Stimulated activated CD8-positive, alpha-beta memory T cell treated with anti-CD3 and anti-CD28 coated beads, Interleukin-15, amount 100 ng/mL, for 1 hour (primary cell): ENCODE results near the gene GPBP1.
"Not testable (repeated sequence)": the region's sequence is repeated elsewhere in the genome, so short reads cannot be mapped to it uniquely, and the experiment has no call there.

ENCODE experiments used
- DNase-seq: peaks from one replicate; pipeline ENCODE4 v3.0.0-alpha.2; 2020; ENCODE audit warnings: low read depth

The GPBP1 gene

DNA sequence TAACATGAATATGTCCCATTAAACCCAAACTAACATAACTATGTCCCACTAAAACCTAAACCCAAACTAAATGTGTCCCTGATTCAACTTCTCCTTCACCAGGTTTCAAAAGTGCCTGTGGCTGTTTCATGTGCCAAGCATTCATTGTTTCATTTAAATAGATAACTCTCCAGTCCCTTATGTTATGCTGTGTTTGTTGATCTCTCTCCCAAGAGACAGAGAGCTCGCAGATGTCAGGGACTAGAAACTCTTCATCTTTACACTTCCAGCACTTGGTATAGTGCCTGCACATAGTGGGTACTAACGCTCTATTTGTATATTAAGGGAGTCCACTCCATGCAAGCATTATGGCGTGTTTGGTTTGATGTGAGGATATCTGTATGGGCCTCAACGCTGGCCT, 118.0 kb downstream of the GPBP1 start:
- DNase-seq, result no peak

- DNase-seq, result no peak
Observed at GRCh38 chr5:57292336-57292735, 118.5 kb downstream of the GPBP1 start.

GRCh38 chr5:57298295-57298984, 124.6 kb downstream of the GPBP1 start:
- DNase-seq, result peak; percentile 81

DNA sequence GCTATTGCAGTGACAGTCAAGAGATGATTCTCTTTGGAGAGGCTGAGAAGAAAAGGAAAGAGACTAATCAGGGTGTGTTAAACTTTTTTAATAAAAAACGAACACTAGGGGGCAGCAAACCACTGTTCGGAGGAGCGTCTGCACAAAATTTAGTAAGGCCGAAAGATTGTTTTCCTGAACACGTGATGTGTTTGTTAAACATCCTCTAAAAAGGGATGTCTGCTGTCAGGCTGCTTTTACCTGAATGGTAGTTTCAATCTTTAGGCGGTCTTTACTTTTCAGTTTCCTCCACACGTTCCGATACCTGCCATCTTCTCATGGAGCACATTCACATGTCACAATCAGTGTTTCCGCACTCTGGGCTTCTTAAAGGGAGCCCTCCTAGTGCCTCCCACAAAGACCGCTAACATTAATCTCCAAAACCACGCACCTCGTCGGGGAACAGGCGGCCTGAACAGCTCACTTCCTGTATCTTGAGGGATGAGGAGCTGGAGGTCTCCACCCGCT, 125.2 kb downstream of the GPBP1 start:
- DNase-seq, result no peak

GRCh38 chr5:57299986-57300385, 126.1 kb downstream of the GPBP1 start:
- no peak for DNase-seq

- no peak for DNase-seq
Observed at GRCh38 chr5:57302164-57302563, 128.3 kb downstream of the GPBP1 start.

DNA sequence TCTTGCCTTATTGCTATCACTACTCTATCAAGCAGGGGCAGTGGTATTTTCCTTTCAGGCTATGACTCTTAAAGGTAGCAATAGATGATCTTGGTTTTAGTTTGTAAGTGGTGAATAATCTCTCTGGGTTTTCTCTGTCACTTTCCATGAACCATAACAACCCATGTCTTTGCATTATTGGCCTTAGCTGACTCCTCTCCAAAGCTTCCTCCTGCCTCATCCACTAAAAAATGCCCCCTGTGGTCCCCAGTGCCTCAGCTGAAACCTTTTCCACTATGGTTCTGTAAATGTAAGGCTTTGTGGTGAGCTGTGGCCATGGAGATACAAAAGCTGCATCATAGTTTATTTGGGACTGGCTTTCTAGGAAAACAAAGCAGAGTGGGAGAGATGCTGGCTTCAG, 128.8 kb downstream of the GPBP1 start:
- no peak for DNase-seq

GRCh38 chr5:57303985-57304384, 130.1 kb downstream of the GPBP1 start:
- DNase-seq, result no peak

DNA sequence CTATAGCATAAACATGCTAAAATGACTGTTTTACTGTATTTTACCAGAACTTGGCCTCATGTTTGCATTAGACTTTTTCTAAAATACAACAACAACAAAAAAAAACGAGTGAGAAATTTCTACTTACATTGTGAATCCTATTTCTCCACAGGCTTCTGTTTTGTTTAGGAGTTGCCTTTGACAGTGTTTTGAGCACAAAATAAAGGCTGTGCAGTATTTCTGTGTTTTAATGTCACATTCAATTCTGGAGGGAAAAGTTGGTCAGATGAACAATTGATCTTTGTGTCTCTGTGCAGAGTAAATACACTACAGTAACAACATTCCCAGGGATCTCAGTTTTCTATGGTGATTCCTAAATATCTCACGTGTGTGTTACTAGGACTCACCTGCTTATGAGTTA, 131.1 kb downstream of the GPBP1 start:
- no peak for DNase-seq

GRCh38 chr5:57306359-57306758, 132.5 kb downstream of the GPBP1 start:
- DNase-seq, result no peak

- no peak for DNase-seq
Observed at GRCh38 chr5:57307516-57307915, 133.7 kb downstream of the GPBP1 start.

- not testable (repeated sequence) for DNase-seq
Observed at GRCh38 chr5:57309022-57309421, 135.2 kb downstream of the GPBP1 start.

DNA sequence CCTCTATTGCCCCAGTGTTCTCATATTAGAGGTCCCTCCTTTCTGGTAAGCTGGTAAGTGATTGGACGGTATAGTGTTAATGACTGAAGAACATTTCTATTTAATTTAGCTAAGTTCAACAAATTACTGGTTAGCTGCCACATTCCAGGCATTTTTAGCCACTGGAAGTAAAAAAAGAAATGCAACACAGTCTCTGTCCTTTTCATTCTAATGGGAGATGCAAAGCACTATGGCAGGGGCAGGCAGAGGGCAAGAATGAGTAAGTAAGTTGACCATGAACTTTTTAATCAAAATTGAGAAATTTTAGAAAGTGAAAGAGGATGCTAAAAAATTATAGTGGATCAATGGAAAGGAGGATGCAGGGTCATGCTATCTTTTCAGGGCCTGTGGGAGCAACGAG, 137.4 kb downstream of the GPBP1 start:
- no peak for DNase-seq

DNA sequence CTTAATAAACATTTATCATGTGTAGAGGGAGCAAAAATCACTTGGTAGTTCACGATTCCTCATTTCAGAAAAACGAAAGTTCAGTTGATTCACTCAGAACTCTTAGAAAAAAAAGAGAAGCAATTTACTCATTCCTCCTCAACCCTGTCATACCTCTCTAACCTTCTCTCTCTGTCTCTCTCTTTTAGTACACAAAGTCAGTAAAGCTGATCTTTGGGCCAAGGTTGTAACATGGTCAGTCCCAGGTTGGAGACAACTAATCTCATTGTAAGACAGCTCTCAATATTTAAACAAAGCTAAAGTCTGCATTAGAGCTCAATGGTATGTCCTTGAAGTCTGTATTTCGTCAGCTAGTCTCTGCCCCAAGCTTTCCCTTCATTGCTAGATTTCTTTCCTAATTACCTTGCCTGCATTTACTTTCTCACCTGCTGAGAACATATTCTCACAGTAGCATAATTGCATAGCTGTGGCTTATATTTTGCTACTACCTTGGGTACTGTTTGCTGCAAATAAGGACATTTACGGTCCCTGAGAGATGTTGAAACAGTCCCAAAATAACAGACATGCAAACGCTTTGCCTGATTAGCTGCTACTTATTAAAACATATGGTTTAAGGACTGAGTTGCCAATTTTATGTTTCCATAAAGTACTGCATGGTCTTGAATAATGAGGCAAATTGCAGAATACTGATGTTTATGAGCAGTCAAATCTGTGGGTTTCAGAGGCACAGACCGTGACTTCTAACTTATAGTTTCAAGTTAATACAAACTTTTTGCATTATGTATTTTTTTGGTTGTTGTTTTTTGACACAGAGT, 138.3 kb downstream of the GPBP1 start:
- DNase-seq, result no peak

- no peak for DNase-seq
Observed at GRCh38 chr5:57313716-57314115, 139.9 kb downstream of the GPBP1 start.
